GM12878 (cell line): Measurements from ENCODE around the gene KCTD2. TPM values are rescaled to one million over a fixed set of nuclear protein-coding genes. Genes with fewer than 3 reads are reported as not detected.

ENCODE experiments used
- ATAC-seq: fragments of 200-7000 bp; cut with Tn5 transposase; 3 replicates; pipeline ENCODE4 v1.9.1; 2020; ENCODE audit warnings: mild to moderate bottlenecking, moderate library complexity
- BruUV-seq: library from RNA; stranded (reverse); fragments of 400-500 nt; replicated peaks from 2 replicates; lab custom pipeline; 2021; lab: Mats Ljungman, UMichigan
- CTCF ChIA-PET: fragments of 300-600 bp; sonication (Branson Sonifier 250); formaldehyde crosslinking; extraction: SDS; loops from one replicate; lab custom pipeline; 2021; ENCODE audit warnings: inconsistent platforms; lab: Yijun Ruan, JAX
- POLR2A ChIA-PET: fragments of 350-600 bp; formaldehyde crosslinking; extraction: SDS; loops from one replicate; lab custom pipeline; 2021; ENCODE audit warnings: inconsistent platforms; lab: Charles Lee
- RAD21 ChIA-PET: fragments of 300-600 bp; sonication (Branson Sonifier 250); formaldehyde crosslinking; loops from one replicate; lab custom pipeline; 2023; ENCODE audit warnings: antibody characterized with exemption; ENCODE audit not compliant: unreplicated experiment; lab: Charles Lee
- SMC1A ChIA-PET: fragments of 300-600 bp; sonication (Branson Sonifier 250); formaldehyde crosslinking; loops from one replicate; lab custom pipeline; 2023; ENCODE audit not compliant: unreplicated experiment, uncharacterized antibody; lab: Charles Lee
- DNase-seq: peaks from one replicate; pipeline ENCODE4 v3.0.0-alpha.2; 2011; ENCODE audit warnings: low read depth, low spot score
- FAIRE-seq: peaks from 3 replicates; lab custom pipeline; 2011; peaks lifted over from hg19 to GRCh38; lab: Jason Lieb, UNC
- H2AFZ ChIP-seq: 2 replicates; pipeline ENCODE4 v1.6.0; 2011; ENCODE audit warnings: low read depth, low read length, control low read depth; ENCODE audit not compliant: control insufficient read depth
- H3K27ac ChIP-seq: 2 replicates; pipeline ENCODE4 v1.5.1; 2011; ENCODE audit warnings: control low read depth; ENCODE audit not compliant: control insufficient read depth, insufficient read depth
- H3K27me3 ChIP-seq, 2 experiments: replicated peaks in 1 of 2; 2 replicates each; pipeline versions ENCODE4 v1.6.0 to v1.6.1; 2011; ENCODE audit warnings: low read length in 1 of 2; ENCODE audit not compliant: control insufficient read depth in 2 of 2, insufficient read depth in 2 of 2
- H3K36me3 ChIP-seq, 2 experiments: 2 replicates each; pipeline ENCODE4 v1.5.1; 2011; ENCODE audit warnings: low read length in 1 of 2; ENCODE audit not compliant: control insufficient read depth in 2 of 2, insufficient read depth in 2 of 2
- H3K4me1 ChIP-seq: 2 replicates; pipeline ENCODE4 v1.6.1; 2011; ENCODE audit warnings: mild to moderate bottlenecking, low read length, moderate library complexity, mixed read lengths; ENCODE audit not compliant: control insufficient read depth, insufficient read depth
- H3K4me2 ChIP-seq: 2 replicates; pipeline ENCODE4 v1.6.0; 2011; ENCODE audit warnings: control low read depth; ENCODE audit not compliant: control insufficient read depth, insufficient read depth
- H3K4me3 ChIP-seq: fragments of 200-600 bp; sonication (generic); 2 replicates; pipeline ENCODE4 v1.5.1; 2016
- H3K79me2 ChIP-seq: 2 replicates; pipeline ENCODE4 v1.6.0; 2011; ENCODE audit warnings: low read length; ENCODE audit not compliant: control insufficient read depth, insufficient read depth
- H3K9ac ChIP-seq: 2 replicates; pipeline ENCODE4 v1.8.0; 2011; ENCODE audit warnings: low read length, control low read depth, mixed read lengths; ENCODE audit not compliant: control insufficient read depth, insufficient read depth
- H3K9me3 ChIP-seq: replicated peaks from 3 replicates; pipeline ENCODE4 v1.5.1; 2011; ENCODE audit warnings: mild to moderate bottlenecking, low read length; ENCODE audit not compliant: control insufficient read depth, insufficient read depth
- H4K20me1 ChIP-seq: 2 replicates; pipeline ENCODE4 v1.6.0; 2011; ENCODE audit not compliant: control insufficient read depth, insufficient read depth
- HDAC2 ChIP-seq: fragments of 200-600 bp; sonication (generic); IDR thresholded peaks from 2 replicates; pipeline ENCODE4 v1.6.1; 2017
- MLLT1 ChIP-seq: fragments of 450-650 bp; IDR thresholded peaks from 2 replicates; pipeline ENCODE4 v1.6.1; 2016; ENCODE audit warnings: mild to moderate bottlenecking
- MYC ChIP-seq: IDR thresholded peaks from 2 replicates; pipeline ENCODE4 v1.6.1; 2011; ENCODE audit warnings: mild to moderate bottlenecking, low read length, moderate library complexity, inconsistent platforms; ENCODE audit not compliant: insufficient read depth, insufficient replicate concordance, insufficient read length, severe bottlenecking
- PML ChIP-seq: IDR thresholded peaks from 2 replicates; pipeline ENCODE4 v1.6.1; 2012; ENCODE audit warnings: low read length, inconsistent platforms
- RELA ChIP-seq: fragments of 450-650 bp; IDR thresholded peaks from 2 replicates; pipeline ENCODE4 v1.8.0; 2014; ENCODE audit warnings: borderline replicate concordance; ENCODE audit not compliant: partially characterized antibody
- WGBS: methylation state at CpG from one replicate; pipeline ENCODE4 v1.1.6; 2016; ENCODE audit warnings: low lambda C conversion rate; ENCODE audit not compliant: insufficient replicate concordance, insufficient coverage; ENCODE audit errors: missing lambda C conversion rate; 5-methylcytosine and 5-hydroxymethylcytosine counted together
- in situ Hi-C: fragments of 300-500 bp; cut with MboI; formaldehyde crosslinking; loops from 9 replicates; pipeline ENCODE4 v1.14.3; 2018; ENCODE audit warnings: mixed read lengths
- intact Hi-C: fragments of 100-400 bp; cut with micrococcal nuclease; formaldehyde crosslinking; loops from one replicate; pipeline ENCODE4 v1.14.2; 2022; ENCODE audit not compliant: unreplicated experiment
- polyA plus RNA-seq, 11 experiments: library from polyadenylated mRNA; depleted of rRNA in 4 of 11; unstranded in 6 of 11; stranded (reverse) in 5 of 11; fragments of >200 nt; fragmentation: Nextera tagmentation in 4 of 11; fragmentation: Illumina TruSeq in 1 of 11; extraction: Ambion mirVana in 4 of 11; extraction: Trizol in 1 of 11; gene quantifications; 1 replicate in 1 of 11; 2 replicates in 10 of 11; pipeline versions ENCODE4 v1.2.1 to v1.2.3, GENCODE V29; 2011 to 2016; ENCODE audit warnings: inconsistent platforms in 2 of 11, missing spikeins in 2 of 11, low read depth in 1 of 11
- total RNA-seq, 4 experiments: library from RNA; depleted of rRNA in 3 of 4; stranded (reverse); fragments of >200 nt in 3 of 4; fragmentation: Illumina TruSeq in 1 of 4; extraction: Trizol in 1 of 4; gene quantifications; 2 replicates each; pipeline versions ENCODE4 v1.2.1 to v1.2.3, GENCODE V29; 2013 to 2021

Gene KCTD2
- total and polyA plus RNA-seq, 10 of the 15 experiments (the other 5 are each of a cell fraction or from before 2014, with no cell fraction given) = 1.5 to 27.5 (median 13.7) TPM

GRCh38 chr17:75110234-75110937 is 63.4 kb downstream of the KCTD2 start:
- peak; percentile 17 for TF ChIP-seq RELA
- TF ChIP-seq MLLT1 = peak; percentile 82
- TF ChIP-seq HDAC2 = no peak
- TF ChIP-seq PML = 0 out of 2 replicates have a peak, but pooled peaks have one; percentile 6
- TF ChIP-seq MYC = no peak
- in situ Hi-C loops = loop anchor here (5.0 kb wide), 1 partner anchor 92 kb away; no protein-coding TSS in a partner anchor
- H3K9ac ChIP-seq = peak overlapping the region; percentile 71
- H2AFZ ChIP-seq = peak overlapping the region; percentile 77
- no peaks in the 10 kb centered on the region for H3K9me3 ChIP-seq
- intact Hi-C loops = loop anchor here (5.0 kb wide), 2 partner anchors 148 to 302 kb away; no protein-coding TSS in a partner anchor
- peaks cover 0 to 3% of the 10 kb centered on the region in 2 experiments; a peak in 1 of 4 replicates for H3K36me3 ChIP-seq
- H4K20me1 ChIP-seq = no peaks in the 10 kb centered on the region
- FAIRE-seq (no peak), DNase-seq (no peak), ATAC-seq (no peak)
- H3K27me3 ChIP-seq = no peaks in the 10 kb centered on the region; a peak in 1 of 4 replicates
- peak overlapping the region; percentile 97 for H3K4me2 ChIP-seq
- H3K79me2 ChIP-seq = peaks cover 15% of the 10 kb centered on the region
- SMC1A ChIA-PET = interaction anchor here (0.7 to 8.1 kb wide), 9 partner anchors 21 to 96 kb away, joined by 3 to 134 read pairs (median 3); partner anchors contain the start of genes NT5C and NUP85
- peak overlapping the region; percentile 97 for H3K4me3 ChIP-seq
- peaks cover 29% of the 10 kb centered on the region for H3K4me1 ChIP-seq
- 22% methylated on average over 34 of the region's 40 CpGs for WGBS
- BruUV-seq = no TSS peak
- POLR2A ChIA-PET = interaction anchor here (0.5 to 3.5 kb wide), 12 partner anchors 8 to 178 kb away, joined by 3 to 11 read pairs (median 4); partner anchors contain the start of genes MRPL58 and NT5C
- RAD21 ChIA-PET = interaction anchor here (0.6 to 5.5 kb wide), 13 partner anchors 9 to 345 kb away, joined by 3 to 131 read pairs (median 3); partner anchors contain the start of genes NT5C and NUP85
- peak overlapping the region; percentile 28 for H3K27ac ChIP-seq
- CTCF ChIA-PET = interaction anchor here (0.7 to 9.3 kb wide), 11 partner anchors 23 to 302 kb away, joined by 3 to 293 read pairs (median 6); partner anchors contain the start of genes MRPL58, NT5C and NUP85
